Activated CD4-positive, alpha-beta T cell treated with anti-CD3 and anti-CD28 coated beads, Interleukin-2, amount 10 ng/mL, durations not matched to agents 24 days and 14 days (primary cell): Measurements from ENCODE around the gene TSPAN5. TPM values are rescaled to one million over a fixed set of nuclear protein-coding genes. Genes with fewer than 3 reads are reported as not detected.

Experiments
- DNase-seq: peaks from one replicate; pipeline ENCODE4 v3.0.0; 2022
- H3K27ac Mint-ChIP-seq: one replicate; pipeline ENCODE4 v1.8.0; 2022; ENCODE audit warnings: mild to moderate bottlenecking, mixed read lengths
- H3K27me3 Mint-ChIP-seq: one replicate; pipeline ENCODE4 v1.8.0; 2022; ENCODE audit warnings: mixed read lengths
- H3K36me3 Mint-ChIP-seq: one replicate; pipeline ENCODE4 v1.8.0; 2022; ENCODE audit warnings: low read depth, mild to moderate bottlenecking, mixed read lengths
- H3K4me1 Mint-ChIP-seq: one replicate; pipeline ENCODE4 v1.8.0; 2021; ENCODE audit warnings: mixed read lengths
- H3K4me3 Mint-ChIP-seq: one replicate; pipeline ENCODE4 v1.8.0; 2022; ENCODE audit warnings: mild to moderate bottlenecking, moderate library complexity, mixed read lengths
- H3K9me3 Mint-ChIP-seq: one replicate; pipeline ENCODE4 v1.8.0; 2021; ENCODE audit warnings: mixed read lengths
- intact Hi-C: fragments of 100-400 bp; cut with micrococcal nuclease; formaldehyde crosslinking; loops from one replicate; pipeline ENCODE4 v1.15.1; 2023
- total RNA-seq: library from RNA; stranded (reverse); gene quantifications from 2 replicates; pipeline ENCODE4 v1.2.3, GENCODE V29; 2022

The TSPAN5 gene
- total RNA-seq, 1 donor from 2014 or later: 30.7 TPM

GRCh38 chr4:98631506-98631905 is 26.9 kb downstream of the TSPAN5 start:
- Mint-ChIP-seq H3K4me1 (peaks cover 23% of the 10 kb centered on the region), H3K36me3 (peaks cover 14% of the 10 kb centered on the region), H3K27ac (no peak overlapping the region), H3K27me3 (no peaks in the 10 kb centered on the region), H3K4me3 (no peak overlapping the region), H3K9me3 (no peaks in the 10 kb centered on the region)
- DNase-seq: no peak
- intact Hi-C loops: no loop called here

GRCh38 chr4:98630737-98631454 is 27.5 kb downstream of the TSPAN5 start:
- peaks cover 29% of the 10 kb centered on the region for H3K4me1 Mint-ChIP-seq
- peaks cover 15% of the 10 kb centered on the region for H3K36me3 Mint-ChIP-seq
- no peak overlapping the region for H3K4me3 Mint-ChIP-seq
- intact Hi-C loops: no loop called here
- no peaks in the 10 kb centered on the region for H3K9me3 Mint-ChIP-seq
- no peaks in the 10 kb centered on the region for H3K27me3 Mint-ChIP-seq
- H3K27ac Mint-ChIP-seq: no peak overlapping the region
- no peak for DNase-seq

GRCh38 chr4:98627531-98628257 is 30.7 kb downstream of the TSPAN5 start:
- H3K4me1 Mint-ChIP-seq: peaks cover 38% of the 10 kb centered on the region
- intact Hi-C loops: no loop called here
- peaks cover 10% of the 10 kb centered on the region for H3K36me3 Mint-ChIP-seq
- H3K27me3 Mint-ChIP-seq: no peaks in the 10 kb centered on the region
- no peak overlapping the region for H3K4me3 Mint-ChIP-seq
- DNase-seq: no peak
- no peaks in the 10 kb centered on the region for H3K9me3 Mint-ChIP-seq
- peak overlapping the region; percentile 18 for H3K27ac Mint-ChIP-seq

GRCh38 chr4:98626350-98626749 is 32.1 kb downstream of the TSPAN5 start:
- H3K4me1 Mint-ChIP-seq: peaks cover 35% of the 10 kb centered on the region
- H3K9me3 Mint-ChIP-seq: no peaks in the 10 kb centered on the region
- H3K27ac Mint-ChIP-seq: peak overlapping the region; percentile 73
- DNase-seq: no peak
- intact Hi-C loops: no loop called here
- peaks cover 10% of the 10 kb centered on the region for H3K36me3 Mint-ChIP-seq
- H3K4me3 Mint-ChIP-seq: peak overlapping the region; percentile 7
- no peaks in the 10 kb centered on the region for H3K27me3 Mint-ChIP-seq

- intact Hi-C loops: no loop called here
- no peaks in the 10 kb centered on the region for H3K27me3 Mint-ChIP-seq
- H3K36me3 Mint-ChIP-seq: peaks cover 10% of the 10 kb centered on the region
- peaks cover 33% of the 10 kb centered on the region for H3K4me1 Mint-ChIP-seq
- peak overlapping the region; percentile 7 for H3K4me3 Mint-ChIP-seq
- H3K9me3 Mint-ChIP-seq: no peaks in the 10 kb centered on the region
- H3K27ac Mint-ChIP-seq: peak overlapping the region; percentile 73
- no peak for DNase-seq
Observed at GRCh38 chr4:98625920-98626319, 32.5 kb downstream of the TSPAN5 start.

- intact Hi-C loops: no loop called here
- Mint-ChIP-seq H3K27me3 (no peaks in the 10 kb centered on the region), H3K9me3 (no peaks in the 10 kb centered on the region), H3K36me3 (peaks cover 10% of the 10 kb centered on the region), H3K4me3 (no peak overlapping the region), H3K27ac (no peak overlapping the region), H3K4me1 (peaks cover 35% of the 10 kb centered on the region)
- DNase-seq: no peak
Observed at GRCh38 chr4:98625399-98625798, 33.0 kb downstream of the TSPAN5 start.

- Mint-ChIP-seq H3K9me3 (no peaks in the 10 kb centered on the region), H3K4me1 (peaks cover 37% of the 10 kb centered on the region), H3K36me3 (peaks cover 10% of the 10 kb centered on the region), H3K27me3 (no peaks in the 10 kb centered on the region), H3K27ac (no peak overlapping the region), H3K4me3 (no peak overlapping the region)
- no peak for DNase-seq
- intact Hi-C loops: no loop called here
Observed at GRCh38 chr4:98624642-98625041, 33.8 kb downstream of the TSPAN5 start.

GRCh38 chr4:98624144-98624543 is 34.3 kb downstream of the TSPAN5 start:
- no peak overlapping the region for H3K4me3 Mint-ChIP-seq
- no peak overlapping the region for H3K27ac Mint-ChIP-seq
- H3K36me3 Mint-ChIP-seq: peaks cover 10% of the 10 kb centered on the region
- no peaks in the 10 kb centered on the region for H3K27me3 Mint-ChIP-seq
- intact Hi-C loops: no loop called here
- no peaks in the 10 kb centered on the region for H3K9me3 Mint-ChIP-seq
- peaks cover 37% of the 10 kb centered on the region for H3K4me1 Mint-ChIP-seq
- no peak for DNase-seq

GRCh38 chr4:98623126-98623802 is 35.1 kb downstream of the TSPAN5 start:
- Mint-ChIP-seq H3K9me3 (no peaks in the 10 kb centered on the region), H3K27me3 (no peaks in the 10 kb centered on the region), H3K4me3 (no peak overlapping the region), H3K4me1 (peaks cover 35% of the 10 kb centered on the region), H3K36me3 (peaks cover 10% of the 10 kb centered on the region), H3K27ac (no peak overlapping the region)
- intact Hi-C loops: no loop called here
- no peak for DNase-seq

GRCh38 chr4:98620087-98620784 is 38.2 kb downstream of the TSPAN5 start:
- no peak overlapping the region for H3K27ac Mint-ChIP-seq
- peaks cover 22% of the 10 kb centered on the region for H3K4me1 Mint-ChIP-seq
- peaks cover 6% of the 10 kb centered on the region for H3K36me3 Mint-ChIP-seq
- intact Hi-C loops: no loop called here
- H3K9me3 Mint-ChIP-seq: no peaks in the 10 kb centered on the region
- no peaks in the 10 kb centered on the region for H3K27me3 Mint-ChIP-seq
- no peak overlapping the region for H3K4me3 Mint-ChIP-seq
- DNase-seq: no peak

- no peak for DNase-seq
- H3K27me3 Mint-ChIP-seq: no peaks in the 10 kb centered on the region
- H3K4me3 Mint-ChIP-seq: no peak overlapping the region
- H3K4me1 Mint-ChIP-seq: peaks cover 17% of the 10 kb centered on the region
- H3K36me3 Mint-ChIP-seq: peaks cover 9% of the 10 kb centered on the region
- no peak overlapping the region for H3K27ac Mint-ChIP-seq
- intact Hi-C loops: no loop called here
- H3K9me3 Mint-ChIP-seq: no peaks in the 10 kb centered on the region
Observed at GRCh38 chr4:98619180-98619579, 39.2 kb downstream of the TSPAN5 start.

GRCh38 chr4:98618680-98619079 is 39.7 kb downstream of the TSPAN5 start:
- Mint-ChIP-seq H3K27ac (no peak overlapping the region), H3K4me3 (no peak overlapping the region), H3K27me3 (no peaks in the 10 kb centered on the region), H3K9me3 (no peaks in the 10 kb centered on the region), H3K36me3 (peaks cover 9% of the 10 kb centered on the region), H3K4me1 (peaks cover 19% of the 10 kb centered on the region)
- no peak for DNase-seq
- intact Hi-C loops: no loop called here

GRCh38 chr4:98617358-98618047 is 40.9 kb downstream of the TSPAN5 start:
- no peak for DNase-seq
- H3K27ac Mint-ChIP-seq: no peak overlapping the region
- H3K4me3 Mint-ChIP-seq: no peak overlapping the region
- H3K36me3 Mint-ChIP-seq: peaks cover 7% of the 10 kb centered on the region
- intact Hi-C loops: no loop called here
- peaks cover 25% of the 10 kb centered on the region for H3K4me1 Mint-ChIP-seq
- H3K9me3 Mint-ChIP-seq: no peaks in the 10 kb centered on the region
- no peaks in the 10 kb centered on the region for H3K27me3 Mint-ChIP-seq
